SK-N-SH treated with all-trans-retinoic acid at 6 μM for 48 hours (cell line): ENCODE results near the gene LPP.

Source experiments
- ATAC-seq: fragments of 200-7000 bp; cut with Tn5 transposase; 3 replicates; pipeline ENCODE4 v1.9.1; 2020; ENCODE audit warnings: mild to moderate bottlenecking, moderate library complexity
- ARNTL ChIP-seq: fragments of 450-650 bp; formaldehyde crosslinking; IDR thresholded peaks from 2 replicates; pipeline ENCODE4 v1.5.0; 2020; ENCODE audit warnings: low read depth, mild to moderate bottlenecking, moderate library complexity, borderline replicate concordance
- BACH2 ChIP-seq: fragments of 250-450 bp; sonication (Bioruptor Pico); IDR thresholded peaks from 2 replicates; pipeline ENCODE4 v1.9.0; 2021; ENCODE audit warnings: mild to moderate bottlenecking, borderline replicate concordance
- CSDC2 ChIP-seq: fragments of 250-450 bp; sonication (Bioruptor Pico); IDR thresholded peaks from 2 replicates; pipeline ENCODE4 v1.5.0; 2020; ENCODE audit warnings: mild to moderate bottlenecking, moderate library complexity
- CSRNP3 ChIP-seq: fragments of 250-450 bp; sonication (Bioruptor Pico); IDR thresholded peaks from 2 replicates; pipeline ENCODE4 v1.5.1; 2021; ENCODE audit warnings: mild to moderate bottlenecking, moderate library complexity
- GLIS3 ChIP-seq: fragments of 250-450 bp; sonication (Bioruptor Pico); IDR thresholded peaks from 2 replicates; pipeline ENCODE4 v1.5.0; 2020; ENCODE audit warnings: mild to moderate bottlenecking, moderate library complexity
- ISL1 ChIP-seq: fragments of 250-450 bp; sonication (Bioruptor Pico); IDR thresholded peaks from 2 replicates; pipeline ENCODE4 v2.1.2; 2022; ENCODE audit warnings: mild to moderate bottlenecking, moderate library complexity
- OSR1 ChIP-seq: fragments of 250-450 bp; sonication (Bioruptor Pico); IDR thresholded peaks from 2 replicates; pipeline ENCODE4 v1.8.0; 2022; ENCODE audit warnings: moderate library complexity, mild to moderate bottlenecking, inconsistent platforms
- PPARA ChIP-seq: fragments of 250-450 bp; sonication (Bioruptor Pico); IDR thresholded peaks from 2 replicates; pipeline ENCODE4 v1.5.0; 2020; ENCODE audit warnings: mild to moderate bottlenecking, borderline replicate concordance
- RARB ChIP-seq: fragments of 250-450 bp; sonication (Bioruptor Pico); IDR thresholded peaks from 2 replicates; pipeline ENCODE4 v1.8.0; 2021; ENCODE audit warnings: mild to moderate bottlenecking, moderate library complexity
- SNAI2 ChIP-seq: fragments of 250-450 bp; sonication (Bioruptor Pico); IDR thresholded peaks from 2 replicates; pipeline ENCODE4 v1.5.0; 2020; ENCODE audit warnings: mild to moderate bottlenecking, moderate library complexity
- TCF4 ChIP-seq: fragments of 250-450 bp; sonication (Bioruptor Pico); IDR thresholded peaks from 2 replicates; pipeline ENCODE4 v1.8.0; 2021; ENCODE audit warnings: mild to moderate bottlenecking, moderate library complexity, borderline replicate concordance
- TOX ChIP-seq: fragments of 250-450 bp; sonication (Bioruptor Pico); IDR thresholded peaks from 2 replicates; pipeline ENCODE4 v1.8.0; 2021; ENCODE audit warnings: mild to moderate bottlenecking, moderate library complexity, borderline replicate concordance
- ZC3H10 ChIP-seq: fragments of 250-450 bp; sonication (Bioruptor Pico); IDR thresholded peaks from 2 replicates; pipeline ENCODE4 v1.5.1; 2021; ENCODE audit warnings: mild to moderate bottlenecking, moderate library complexity
- ZFP3 ChIP-seq: fragments of 250-450 bp; sonication (Bioruptor Pico); IDR thresholded peaks from 2 replicates; pipeline ENCODE4 v1.5.0; 2020; ENCODE audit warnings: mild to moderate bottlenecking, moderate library complexity
- ZFP30 ChIP-seq: fragments of 450-650 bp; formaldehyde crosslinking; IDR thresholded peaks from 2 replicates; pipeline ENCODE4 v1.5.0; 2022; ENCODE audit warnings: mild to moderate bottlenecking, moderate library complexity
- ZNF565 ChIP-seq: fragments of 450-650 bp; formaldehyde crosslinking; conservative IDR thresholded peaks from 2 replicates; pipeline ENCODE4 v1.5.0; 2020; ENCODE audit warnings: low read depth, mild to moderate bottlenecking, moderate library complexity
- ZNF70 ChIP-seq: fragments of 450-650 bp; formaldehyde crosslinking; IDR thresholded peaks from 2 replicates; pipeline ENCODE4 v1.5.0; 2020; ENCODE audit warnings: mild to moderate bottlenecking, moderate library complexity
- ZNF8 ChIP-seq: fragments of 450-650 bp; formaldehyde crosslinking; IDR thresholded peaks from 2 replicates; pipeline ENCODE4 v1.5.0; 2020; ENCODE audit warnings: mild to moderate bottlenecking, moderate library complexity
- TF ChIP-seq, protein P1 (sequence below): fragments of 250-450 bp; sonication (Bioruptor Pico); IDR thresholded peaks from 2 replicates; pipeline ENCODE4 v1.8.0; 2020; ENCODE audit warnings: mild to moderate bottlenecking, moderate library complexity, borderline replicate concordance
- TF ChIP-seq, protein P2 (sequence below): fragments of 250-450 bp; sonication (Bioruptor Pico); IDR thresholded peaks from 2 replicates; pipeline ENCODE4 v1.5.0; 2020; ENCODE audit warnings: mild to moderate bottlenecking, moderate library complexity
- TF ChIP-seq, protein P3 (sequence below): fragments of 250-450 bp; sonication (Bioruptor Pico); IDR thresholded peaks from 2 replicates; pipeline ENCODE4 v1.5.1; 2020; ENCODE audit warnings: low read depth, mild to moderate bottlenecking, moderate library complexity

The LPP gene

DNA sequence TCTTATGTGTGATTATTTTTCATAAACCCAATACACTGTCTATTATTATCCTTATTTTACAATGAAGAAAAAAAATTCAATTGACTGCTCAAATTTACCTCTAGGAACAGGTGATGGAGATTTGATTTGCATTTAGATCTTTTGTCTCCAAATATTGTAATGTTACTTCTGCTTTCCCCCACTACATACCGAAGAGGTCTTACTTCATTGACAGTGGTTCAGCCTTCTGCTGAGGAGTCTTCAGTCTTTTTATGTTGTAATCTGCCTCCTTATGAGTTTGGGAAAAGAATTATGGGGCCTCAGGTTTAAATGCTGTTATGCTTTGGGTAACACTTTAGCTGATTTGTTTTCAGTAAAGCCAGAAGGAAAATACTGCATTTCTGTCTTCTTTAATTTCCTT is 199.5 kb downstream of the LPP start (continued):
- TF ChIP-seq, protein P1, sequence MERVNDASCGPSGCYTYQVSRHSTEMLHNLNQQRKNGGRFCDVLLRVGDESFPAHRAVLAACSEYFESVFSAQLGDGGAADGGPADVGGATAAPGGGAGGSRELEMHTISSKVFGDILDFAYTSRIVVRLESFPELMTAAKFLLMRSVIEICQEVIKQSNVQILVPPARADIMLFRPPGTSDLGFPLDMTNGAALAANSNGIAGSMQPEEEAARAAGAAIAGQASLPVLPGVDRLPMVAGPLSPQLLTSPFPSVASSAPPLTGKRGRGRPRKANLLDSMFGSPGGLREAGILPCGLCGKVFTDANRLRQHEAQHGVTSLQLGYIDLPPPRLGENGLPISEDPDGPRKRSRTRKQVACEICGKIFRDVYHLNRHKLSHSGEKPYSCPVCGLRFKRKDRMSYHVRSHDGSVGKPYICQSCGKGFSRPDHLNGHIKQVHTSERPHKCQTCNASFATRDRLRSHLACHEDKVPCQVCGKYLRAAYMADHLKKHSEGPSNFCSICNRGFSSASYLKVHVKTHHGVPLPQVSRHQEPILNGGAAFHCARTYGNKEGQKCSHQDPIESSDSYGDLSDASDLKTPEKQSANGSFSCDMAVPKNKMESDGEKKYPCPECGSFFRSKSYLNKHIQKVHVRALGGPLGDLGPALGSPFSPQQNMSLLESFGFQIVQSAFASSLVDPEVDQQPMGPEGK (CRISPR knock-in tag): no peak
- no peak for TF ChIP-seq ZNF8
- TF ChIP-seq OSR1 (CRISPR knock-in tag): no peak

DNA sequence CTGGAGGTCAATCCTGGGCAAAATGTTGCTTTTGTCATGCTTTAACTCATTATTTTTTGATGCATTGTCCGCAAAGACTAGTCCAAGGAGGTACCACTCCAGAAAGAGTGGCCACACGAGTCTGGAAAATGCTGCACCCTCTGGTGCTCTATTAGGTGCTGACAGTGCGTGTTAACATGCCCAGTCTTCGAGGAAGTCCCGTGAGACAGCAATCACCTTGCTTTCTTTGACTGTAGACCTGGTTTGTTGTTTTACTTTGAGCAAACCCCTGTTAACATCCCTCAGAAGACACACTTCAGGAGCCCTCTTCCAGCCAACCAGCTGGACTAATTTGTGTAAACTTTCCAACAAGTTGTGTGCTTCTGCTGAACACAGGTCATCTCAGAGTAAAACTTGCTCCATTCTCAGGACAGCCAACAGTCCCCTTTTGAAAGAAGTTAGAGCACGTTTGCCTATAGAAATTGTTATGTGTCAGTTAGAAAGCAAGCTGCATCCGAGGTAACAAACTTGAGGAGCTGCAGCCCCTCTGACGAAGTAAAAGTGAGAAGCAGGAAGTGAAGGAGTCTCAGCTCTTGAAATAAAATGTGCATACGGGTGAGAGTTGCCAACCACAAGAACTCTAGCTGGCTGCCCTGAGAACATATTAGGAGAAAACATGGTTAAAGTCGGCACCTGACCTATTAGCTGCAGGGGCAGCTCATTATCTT is 205.0 kb downstream of the LPP start:
- no peak for ATAC-seq
- TF ChIP-seq TCF4: no peak
- no peak for TF ChIP-seq GLIS3
- no peak for TF ChIP-seq RARB (CRISPR knock-in tag)
- TF ChIP-seq CSRNP3 (CRISPR knock-in tag): no peak
- no peak for TF ChIP-seq ZFP3 (CRISPR knock-in tag)
- TF ChIP-seq ZFP30: no peak
- no peak for TF ChIP-seq PPARA (CRISPR knock-in tag)
- no peak for TF ChIP-seq OSR1 (CRISPR knock-in tag)
- TF ChIP-seq, protein P2, sequence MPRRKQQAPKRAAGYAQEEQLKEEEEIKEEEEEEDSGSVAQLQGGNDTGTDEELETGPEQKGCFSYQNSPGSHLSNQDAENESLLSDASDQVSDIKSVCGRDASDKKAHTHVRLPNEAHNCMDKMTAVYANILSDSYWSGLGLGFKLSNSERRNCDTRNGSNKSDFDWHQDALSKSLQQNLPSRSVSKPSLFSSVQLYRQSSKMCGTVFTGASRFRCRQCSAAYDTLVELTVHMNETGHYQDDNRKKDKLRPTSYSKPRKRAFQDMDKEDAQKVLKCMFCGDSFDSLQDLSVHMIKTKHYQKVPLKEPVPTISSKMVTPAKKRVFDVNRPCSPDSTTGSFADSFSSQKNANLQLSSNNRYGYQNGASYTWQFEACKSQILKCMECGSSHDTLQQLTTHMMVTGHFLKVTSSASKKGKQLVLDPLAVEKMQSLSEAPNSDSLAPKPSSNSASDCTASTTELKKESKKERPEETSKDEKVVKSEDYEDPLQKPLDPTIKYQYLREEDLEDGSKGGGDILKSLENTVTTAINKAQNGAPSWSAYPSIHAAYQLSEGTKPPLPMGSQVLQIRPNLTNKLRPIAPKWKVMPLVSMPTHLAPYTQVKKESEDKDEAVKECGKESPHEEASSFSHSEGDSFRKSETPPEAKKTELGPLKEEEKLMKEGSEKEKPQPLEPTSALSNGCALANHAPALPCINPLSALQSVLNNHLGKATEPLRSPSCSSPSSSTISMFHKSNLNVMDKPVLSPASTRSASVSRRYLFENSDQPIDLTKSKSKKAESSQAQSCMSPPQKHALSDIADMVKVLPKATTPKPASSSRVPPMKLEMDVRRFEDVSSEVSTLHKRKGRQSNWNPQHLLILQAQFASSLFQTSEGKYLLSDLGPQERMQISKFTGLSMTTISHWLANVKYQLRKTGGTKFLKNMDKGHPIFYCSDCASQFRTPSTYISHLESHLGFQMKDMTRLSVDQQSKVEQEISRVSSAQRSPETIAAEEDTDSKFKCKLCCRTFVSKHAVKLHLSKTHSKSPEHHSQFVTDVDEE: no peak
- no peak for TF ChIP-seq ZC3H10 (CRISPR knock-in tag)
- no peak for TF ChIP-seq ISL1 (CRISPR knock-in tag)
- TF ChIP-seq ARNTL (CRISPR knock-in tag): no peak
- TF ChIP-seq TOX (CRISPR knock-in tag): no peak
- no peak for TF ChIP-seq SNAI2 (CRISPR knock-in tag)
- no peak for TF ChIP-seq ZNF565 (CRISPR knock-in tag)
- no peak for TF ChIP-seq BACH2 (CRISPR knock-in tag)
- TF ChIP-seq, protein P3, sequence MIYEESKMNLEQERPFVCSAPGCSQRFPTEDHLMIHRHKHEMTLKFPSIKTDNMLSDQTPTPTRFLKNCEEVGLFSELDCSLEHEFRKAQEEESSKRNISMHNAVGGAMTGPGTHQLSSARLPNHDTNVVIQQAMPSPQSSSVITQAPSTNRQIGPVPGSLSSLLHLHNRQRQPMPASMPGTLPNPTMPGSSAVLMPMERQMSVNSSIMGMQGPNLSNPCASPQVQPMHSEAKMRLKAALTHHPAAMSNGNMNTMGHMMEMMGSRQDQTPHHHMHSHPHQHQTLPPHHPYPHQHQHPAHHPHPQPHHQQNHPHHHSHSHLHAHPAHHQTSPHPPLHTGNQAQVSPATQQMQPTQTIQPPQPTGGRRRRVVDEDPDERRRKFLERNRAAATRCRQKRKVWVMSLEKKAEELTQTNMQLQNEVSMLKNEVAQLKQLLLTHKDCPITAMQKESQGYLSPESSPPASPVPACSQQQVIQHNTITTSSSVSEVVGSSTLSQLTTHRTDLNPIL (CRISPR knock-in tag): no peak
- TF ChIP-seq CSDC2: no peak

- no peak for TF ChIP-seq ZNF8
- TF ChIP-seq CSDC2: no peak
- TF ChIP-seq TCF4: no peak
- TF ChIP-seq, protein P1 (CRISPR knock-in tag): no peak
- TF ChIP-seq ISL1 (CRISPR knock-in tag): no peak
- no peak for TF ChIP-seq CSRNP3 (CRISPR knock-in tag)
- TF ChIP-seq ZFP30: no peak
- TF ChIP-seq, protein P3 (CRISPR knock-in tag): no peak
- no peak for TF ChIP-seq RARB (CRISPR knock-in tag)
- TF ChIP-seq TOX (CRISPR knock-in tag): no peak
- TF ChIP-seq ZNF565 (CRISPR knock-in tag): no peak
- no peak for TF ChIP-seq ZNF70 (CRISPR knock-in tag)
- no peak for TF ChIP-seq SNAI2 (CRISPR knock-in tag)
- TF ChIP-seq, protein P2: no peak
- no peak for ATAC-seq
These were observed 206.5 kb downstream of the LPP start for GRCh38 chr3:188360364-188360881.
